ENCODE results near the gene KCNG1. TPM values are rescaled to one million over a fixed set of nuclear protein-coding genes. Genes with fewer than 3 reads are reported as not detected.

The KCNG1 gene
- total and polyA plus RNA-seq, 2 donors from 2014 or later = 0.35 to 0.58 TPM

GRCh38 chr20:51029556-51029955 is 6.6 kb upstream of the KCNG1 start:
- Histone ChIP-seq H3K4me1 (ENCODE audit: control insufficient read depth in 2 of 3, insufficient read depth in 2 of 3, low read depth in 1 of 3, low read length in 3 of 3) (no peaks in the 10 kb centered on the region), H3K4me3 (ENCODE audit: low read length in 3 of 3) (no peak overlapping the region), H3K9ac (ENCODE audit: low read length in 3 of 3) (no peak overlapping the region), H3K9me3 (ENCODE audit: control insufficient read depth in 2 of 3, insufficient read depth in 1 of 3, low read length in 3 of 3) (no peaks in the 10 kb centered on the region), H3K27ac (ENCODE audit: low read depth in 2 of 2, low read length in 2 of 2) (no peak overlapping the region), H3K36me3 (ENCODE audit: control insufficient read depth in 2 of 3, insufficient read depth in 3 of 3, low read length in 3 of 3) (no peaks in the 10 kb centered on the region), H3K27me3 (ENCODE audit: control insufficient read depth, insufficient read depth, low read length) (peaks cover 10% of the 10 kb centered on the region)
- intact Hi-C loops (cut with DNase I) = no loop called here
- no peak for FAIRE-seq
- no peak for TF ChIP-seq CTCF (IDR thresholded peaks at IDR 0.05; ENCODE audit: borderline replicate concordance, extremely low read depth, insufficient read depth)
- no peak for DNase-seq

DNA sequence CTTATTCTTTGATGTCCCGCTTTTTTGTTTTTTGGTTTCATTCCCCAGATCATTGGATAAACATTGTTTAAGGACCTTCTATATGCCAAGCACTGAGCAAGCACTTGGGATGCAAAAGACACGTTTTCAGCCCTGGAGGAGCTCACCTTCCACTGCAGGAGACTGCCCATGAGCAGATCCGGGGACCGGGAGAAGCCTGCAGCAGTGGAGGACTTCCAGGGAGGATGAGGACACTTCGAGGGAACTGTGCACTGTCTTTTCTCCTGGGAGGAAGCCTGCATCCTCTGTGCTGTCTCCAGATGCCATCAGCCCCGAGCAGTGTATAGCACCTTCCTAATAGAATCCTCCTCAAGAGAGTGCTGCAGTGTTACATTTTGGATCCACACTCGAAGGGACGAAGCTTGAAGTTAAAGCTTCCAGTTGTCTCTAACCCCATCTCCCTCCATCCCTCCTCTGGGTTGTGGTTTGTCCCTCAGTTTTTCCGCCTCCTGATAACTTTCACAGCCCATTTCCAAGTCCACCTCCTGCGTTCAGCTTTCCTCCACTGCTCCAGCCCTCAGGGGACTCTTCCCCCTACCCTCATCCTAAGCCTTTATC is 5.8 kb upstream of the KCNG1 start:
- Histone ChIP-seq H3K4me1 (ENCODE audit: control insufficient read depth in 2 of 3, insufficient read depth in 2 of 3, low read depth in 1 of 3, low read length in 3 of 3) (no peaks in the 10 kb centered on the region), H3K9ac (ENCODE audit: low read length in 3 of 3) (no peak overlapping the region), H3K9me3 (ENCODE audit: control insufficient read depth in 2 of 3, insufficient read depth in 1 of 3, low read length in 3 of 3) (no peaks in the 10 kb centered on the region), H3K27me3 (ENCODE audit: control insufficient read depth, insufficient read depth, low read length) (peaks cover 10% of the 10 kb centered on the region), H3K27ac (ENCODE audit: low read depth in 2 of 2, low read length in 2 of 2) (no peak overlapping the region), H3K36me3 (ENCODE audit: control insufficient read depth in 2 of 3, insufficient read depth in 3 of 3, low read length in 3 of 3) (no peaks in the 10 kb centered on the region), H3K4me3 (ENCODE audit: low read length in 3 of 3) (no peak overlapping the region)
- TF ChIP-seq CTCF (IDR thresholded peaks at IDR 0.05; ENCODE audit: borderline replicate concordance, extremely low read depth, insufficient read depth) = no peak
- no peak for FAIRE-seq
- intact Hi-C loops (cut with DNase I) = no loop called here
- no peak for DNase-seq

DNA sequence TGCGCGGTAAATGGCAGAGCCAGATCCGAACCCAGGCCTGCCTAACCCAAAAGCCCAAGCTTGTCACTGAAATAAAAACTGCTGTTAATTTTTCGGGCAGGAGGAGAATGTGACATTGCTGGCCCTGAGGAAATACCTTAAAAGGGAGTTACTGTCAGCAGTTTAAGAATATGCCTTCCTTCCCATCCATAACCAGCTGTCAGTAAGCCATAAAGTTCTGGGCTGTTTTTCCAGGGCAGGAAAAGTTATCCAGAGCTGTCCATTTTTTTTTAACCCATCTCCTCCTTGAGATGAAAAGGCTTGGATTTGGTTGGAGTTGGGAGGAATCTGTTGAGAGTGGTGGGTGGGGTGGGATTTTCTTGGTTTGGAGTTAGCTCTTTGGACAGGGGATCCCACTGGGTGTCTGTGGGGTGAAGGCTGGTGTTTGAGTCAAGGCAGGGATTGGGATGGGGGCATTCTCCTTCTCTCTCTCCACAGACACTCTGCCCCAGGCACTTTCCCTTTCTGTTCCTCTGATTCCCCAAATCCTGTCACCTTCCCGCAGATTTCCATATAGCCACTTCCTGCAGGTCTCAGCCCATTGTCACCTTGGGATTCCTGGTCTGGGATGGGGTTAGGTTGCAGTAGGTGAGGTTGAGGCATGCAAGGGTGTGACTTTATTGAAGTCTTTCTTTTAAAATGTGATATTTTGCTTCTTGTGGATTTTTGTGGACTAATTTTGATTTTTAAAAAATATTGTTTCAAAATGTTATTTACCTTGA is 4.3 kb upstream of the KCNG1 start:
- TF ChIP-seq CTCF (IDR thresholded peaks at IDR 0.05; ENCODE audit: borderline replicate concordance, extremely low read depth, insufficient read depth) = no peak
- no peaks in the 10 kb centered on the region for H3K9me3 ChIP-seq (ENCODE audit: control insufficient read depth in 2 of 3, insufficient read depth in 1 of 3, low read length in 3 of 3)
- H3K4me3 ChIP-seq (ENCODE audit: low read length in 3 of 3) = no peak overlapping the region
- DNase-seq (peak in 2 of 5 donors; percentile 51 to 63), FAIRE-seq (no peak)
- H3K36me3 ChIP-seq (ENCODE audit: control insufficient read depth in 2 of 3, insufficient read depth in 3 of 3, low read length in 3 of 3) = no peaks in the 10 kb centered on the region
- intact Hi-C loops (cut with DNase I) = no loop called here
- H3K27me3 ChIP-seq (ENCODE audit: control insufficient read depth, insufficient read depth, low read length) = peaks cover 10% of the 10 kb centered on the region
- no peak overlapping the region for H3K9ac ChIP-seq (ENCODE audit: low read length in 3 of 3)
- H3K4me1 ChIP-seq (ENCODE audit: control insufficient read depth in 2 of 3, insufficient read depth in 2 of 3, low read depth in 1 of 3, low read length in 3 of 3) = no peaks in the 10 kb centered on the region
- H3K27ac ChIP-seq (ENCODE audit: low read depth in 2 of 2, low read length in 2 of 2) = no peak overlapping the region
